Brain microvascular endothelial cell (primary cell): ENCODE results near the gene SCAPER.
"Not testable (repeated sequence)": the region's sequence is repeated elsewhere in the genome, so short reads cannot be mapped to it uniquely, and the experiment has no call there.

ENCODE experiments used
- DNase-seq: peaks from one replicate; pipeline ENCODE4 v3.0.0-alpha.2; 2020
- H3K27ac ChIP-seq: fragments of 250-450 bp; sonication (Bioruptor Pico); 2 replicates; pipeline ENCODE4 v1.5.1; 2020; ENCODE audit warnings: mild to moderate bottlenecking, moderate library complexity
- H3K27me3 ChIP-seq: fragments of 250-450 bp; sonication (Bioruptor Pico); replicated peaks from 2 replicates; pipeline ENCODE4 v1.5.1; 2020; ENCODE audit warnings: mild to moderate bottlenecking
- H3K36me3 ChIP-seq: fragments of 250-450 bp; sonication (Bioruptor Pico); replicated peaks from 2 replicates; pipeline ENCODE4 v1.5.1; 2020; ENCODE audit warnings: mild to moderate bottlenecking
- H3K4me3 ChIP-seq: 2 replicates; pipeline ENCODE4 v1.5.1; 2011; ENCODE audit warnings: low read depth, mild to moderate bottlenecking, control low read depth, low read length, moderate library complexity
- in situ Hi-C: cut with HindIII; loops from 2 replicates; pipeline ENCODE4 v1.10.0; 2017; ENCODE audit warnings: low sequenced_read_pairs, low pct_ligation_motif_present
- TF ChIP-seq, protein P1 (sequence below): IDR thresholded peaks from 2 replicates; pipeline ENCODE4 v1.5.1; 2011; ENCODE audit warnings: low read depth, mild to moderate bottlenecking, moderate library complexity, low read length, control low read depth, inconsistent platforms; ENCODE audit errors: missing control alignments

The SCAPER gene

DNA sequence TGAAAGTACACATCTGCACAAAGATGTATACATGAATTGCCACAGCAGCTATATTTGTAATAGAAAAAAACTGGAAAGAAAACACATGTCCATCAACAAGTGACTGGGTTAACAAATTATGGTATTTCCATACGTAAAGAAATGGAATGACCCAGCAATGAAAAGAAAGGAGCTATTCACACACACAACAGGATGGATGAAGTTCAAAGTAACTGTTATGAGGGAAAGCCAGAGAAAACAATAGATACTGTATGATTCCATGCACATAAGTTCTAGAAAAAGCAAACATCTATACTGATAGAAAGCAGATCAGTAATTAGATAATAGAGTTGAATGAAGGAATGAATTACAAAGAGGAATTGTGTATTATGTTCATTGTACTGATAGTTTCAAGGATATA lies 152.0 kb downstream of the SCAPER start:
- TF ChIP-seq, protein P1, sequence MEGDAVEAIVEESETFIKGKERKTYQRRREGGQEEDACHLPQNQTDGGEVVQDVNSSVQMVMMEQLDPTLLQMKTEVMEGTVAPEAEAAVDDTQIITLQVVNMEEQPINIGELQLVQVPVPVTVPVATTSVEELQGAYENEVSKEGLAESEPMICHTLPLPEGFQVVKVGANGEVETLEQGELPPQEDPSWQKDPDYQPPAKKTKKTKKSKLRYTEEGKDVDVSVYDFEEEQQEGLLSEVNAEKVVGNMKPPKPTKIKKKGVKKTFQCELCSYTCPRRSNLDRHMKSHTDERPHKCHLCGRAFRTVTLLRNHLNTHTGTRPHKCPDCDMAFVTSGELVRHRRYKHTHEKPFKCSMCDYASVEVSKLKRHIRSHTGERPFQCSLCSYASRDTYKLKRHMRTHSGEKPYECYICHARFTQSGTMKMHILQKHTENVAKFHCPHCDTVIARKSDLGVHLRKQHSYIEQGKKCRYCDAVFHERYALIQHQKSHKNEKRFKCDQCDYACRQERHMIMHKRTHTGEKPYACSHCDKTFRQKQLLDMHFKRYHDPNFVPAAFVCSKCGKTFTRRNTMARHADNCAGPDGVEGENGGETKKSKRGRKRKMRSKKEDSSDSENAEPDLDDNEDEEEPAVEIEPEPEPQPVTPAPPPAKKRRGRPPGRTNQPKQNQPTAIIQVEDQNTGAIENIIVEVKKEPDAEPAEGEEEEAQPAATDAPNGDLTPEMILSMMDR = no peak
- no peaks in the 10 kb centered on the region for H3K36me3 ChIP-seq
- no peak overlapping the region for H3K27ac ChIP-seq
- in situ Hi-C loops = no loop called here
- H3K27me3 ChIP-seq = no peaks in the 10 kb centered on the region
- no peak overlapping the region for H3K4me3 ChIP-seq
- no peak for DNase-seq

DNA sequence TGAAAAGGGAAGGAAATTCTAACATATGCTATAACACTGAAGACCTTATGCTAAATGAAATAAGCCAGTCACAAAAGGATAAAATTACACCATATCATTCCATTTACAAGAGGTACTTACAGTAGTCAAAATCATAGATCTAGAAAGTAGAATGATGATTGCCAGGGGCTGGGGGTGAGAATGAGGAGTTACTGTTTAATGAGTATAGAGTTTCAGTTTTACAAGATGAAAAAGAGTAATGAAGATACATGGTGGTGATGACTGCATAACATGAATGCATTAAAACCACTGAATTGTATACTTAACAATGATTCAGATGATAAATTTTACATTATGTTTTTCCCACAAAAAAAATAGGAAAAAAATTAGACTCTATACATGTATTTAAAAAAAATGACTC lies 152.6 kb downstream of the SCAPER start:
- TF ChIP-seq, protein P1 = no peak
- in situ Hi-C loops = no loop called here
- no peak overlapping the region for H3K4me3 ChIP-seq
- DNase-seq = no peak
- no peaks in the 10 kb centered on the region for H3K36me3 ChIP-seq
- no peaks in the 10 kb centered on the region for H3K27me3 ChIP-seq
- H3K27ac ChIP-seq = no peak overlapping the region

DNA sequence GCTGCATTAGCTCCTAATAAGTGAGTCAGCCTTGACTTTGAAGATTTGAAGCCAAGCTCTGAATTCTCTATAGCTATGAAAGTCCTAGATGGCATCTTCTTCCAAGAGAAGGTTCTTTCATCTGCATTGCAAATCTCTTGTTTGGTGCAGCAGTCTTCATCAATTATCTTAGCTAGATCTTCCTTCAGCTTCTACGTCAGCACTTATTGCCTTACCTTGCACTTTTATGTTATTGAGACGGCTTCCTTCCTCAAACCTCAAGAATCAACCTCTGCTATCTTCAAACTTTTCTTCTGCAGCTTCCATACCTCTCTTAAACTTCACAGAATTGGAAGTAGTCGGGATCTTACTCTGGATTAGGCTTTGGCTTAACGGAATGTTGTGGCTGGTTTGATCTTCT lies 167.6 kb downstream of the SCAPER start:
- Histone ChIP-seq H3K27me3 (no peaks in the 10 kb centered on the region), H3K36me3 (no peaks in the 10 kb centered on the region), H3K4me3 (no peak overlapping the region), H3K27ac (no peak overlapping the region)
- TF ChIP-seq, protein P1 = no peak
- no peak for DNase-seq
- in situ Hi-C loops = no loop called here

DNA sequence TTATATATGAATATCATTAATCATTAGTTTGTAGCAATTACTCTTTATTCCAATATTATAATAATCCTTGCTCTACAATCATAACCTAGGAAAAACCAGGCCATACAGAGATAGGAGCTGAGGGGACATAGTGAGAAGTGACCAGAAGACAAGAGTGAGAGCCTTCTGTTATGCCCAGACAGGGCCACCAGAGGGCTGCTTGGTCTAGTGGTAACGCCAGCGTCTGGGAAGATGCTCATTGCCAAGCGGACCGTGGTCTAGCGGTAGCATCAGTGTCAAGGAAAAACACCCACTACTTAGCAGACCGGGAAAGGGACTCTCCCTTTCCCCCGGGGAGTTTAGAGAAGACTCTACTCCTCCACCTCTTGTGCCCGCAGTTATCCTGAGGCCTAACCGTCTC lies 172.8 kb downstream of the SCAPER start:
- TF ChIP-seq, protein P1 = peak; percentile 25
- H3K27ac ChIP-seq, H3K27me3 ChIP-seq, in situ Hi-C loops, H3K36me3 ChIP-seq, H3K4me3 ChIP-seq: not testable (repeated sequence)
- DNase-seq = peak; percentile 7

DNA sequence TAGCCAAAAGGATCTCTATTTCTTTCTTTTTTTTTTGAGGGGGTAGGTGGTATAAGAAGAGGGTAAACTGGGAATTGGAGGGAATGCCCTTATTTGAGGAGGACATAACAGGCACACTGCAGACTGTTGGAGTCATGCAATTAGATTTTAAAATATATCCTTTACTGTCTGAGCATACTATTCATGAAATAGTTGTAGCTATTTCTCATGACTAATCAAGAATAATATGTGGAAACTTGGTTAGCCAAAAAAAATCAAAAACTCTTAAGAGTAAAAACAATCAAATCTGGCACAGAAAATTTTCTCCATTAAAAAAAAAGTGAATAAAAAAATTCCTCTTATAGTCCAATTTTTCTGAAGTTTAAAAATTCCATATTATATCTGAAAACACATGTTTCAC lies 174.9 kb downstream of the SCAPER start:
- no peak overlapping the region for H3K27ac ChIP-seq
- H3K4me3 ChIP-seq = no peak overlapping the region
- in situ Hi-C loops = no loop called here
- no peaks in the 10 kb centered on the region for H3K27me3 ChIP-seq
- TF ChIP-seq, protein P1 = no peak
- no peaks in the 10 kb centered on the region for H3K36me3 ChIP-seq
- no peak for DNase-seq

DNA sequence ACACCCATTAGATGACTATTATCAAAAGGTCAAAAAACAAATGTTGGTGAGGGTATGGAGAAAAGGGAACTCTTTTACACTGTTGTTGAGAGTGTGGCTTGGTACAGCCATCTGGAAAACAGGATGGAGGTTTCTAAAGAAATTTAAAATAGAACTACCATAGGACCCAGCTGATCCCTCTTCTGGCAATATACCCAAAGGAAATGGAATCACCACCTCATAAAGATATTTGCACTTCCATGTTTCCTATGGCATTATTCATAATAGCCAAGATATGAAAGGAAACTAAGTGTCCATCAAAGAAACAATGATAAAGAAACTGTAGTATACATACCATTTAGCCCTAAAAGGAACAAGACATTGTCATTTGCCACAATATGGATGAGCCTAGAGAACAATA lies 186.3 kb downstream of the SCAPER start:
- no peaks in the 10 kb centered on the region for H3K36me3 ChIP-seq
- no peaks in the 10 kb centered on the region for H3K27me3 ChIP-seq
- no peak overlapping the region for H3K27ac ChIP-seq
- DNase-seq = no peak
- in situ Hi-C loops = no loop called here
- TF ChIP-seq, protein P1 = no peak
- H3K4me3 ChIP-seq = no peak overlapping the region
